ENCODE data around the gene DACT2. TPM values are rescaled to one million over a fixed set of nuclear protein-coding genes. Genes with fewer than 3 reads are reported as not detected.

Gene DACT2
- total RNA-seq, 1 experiment from 2014 or later: 4.9 TPM

- Mint-ChIP-seq H3K27me3 (ENCODE audit: low read depth) (no peaks in the 10 kb centered on the region), H3K27ac (no peak overlapping the region), H3K4me3 (no peak overlapping the region), H3K36me3 (no peaks in the 10 kb centered on the region), H3K4me1 (peaks cover 31% of the 10 kb centered on the region), H3K9me3 (no peaks in the 10 kb centered on the region)
- DNase-seq (ENCODE audit: low spot score) (no peak), ATAC-seq (no peak)
- ChIA-PET CTCF (no interaction called here), POLR2A (no interaction called here)
- TF ChIP-seq FOXP1 (CRISPR knock-in tag; IDR thresholded peaks at IDR 0.05; ENCODE audit: borderline replicate concordance) (no peak), ELF4 (CRISPR knock-in tag; IDR thresholded peaks at IDR 0.05; ENCODE audit: low read depth) (no peak), ZNF121 (CRISPR knock-in tag; IDR thresholded peaks at IDR 0.05) (no peak)
Measured at GRCh38 chr6:168270274-168271172, 49.1 kb downstream of the DACT2 start.

- ATAC-seq (no peak), DNase-seq (ENCODE audit: low spot score) (no peak)
- no peaks in the 10 kb centered on the region for H3K27me3 Mint-ChIP-seq (ENCODE audit: low read depth)
- H3K36me3 Mint-ChIP-seq: no peaks in the 10 kb centered on the region
- H3K4me1 Mint-ChIP-seq: peaks cover 24% of the 10 kb centered on the region
- H3K27ac Mint-ChIP-seq: no peak overlapping the region
- POLR2A ChIA-PET: no interaction called here
- TF ChIP-seq FOXP1 (CRISPR knock-in tag; IDR thresholded peaks at IDR 0.05; ENCODE audit: borderline replicate concordance): no peak
- TF ChIP-seq ZBTB21 (CRISPR knock-in tag; IDR thresholded peaks at IDR 0.05; ENCODE audit: borderline replicate concordance): no peak
- no peak for TF ChIP-seq SMAD4 (CRISPR knock-in tag; IDR thresholded peaks at IDR 0.05)
- TF ChIP-seq NFYB (CRISPR knock-in tag; conservative IDR thresholded peaks at IDR 0.05; ENCODE audit: low read depth): no peak
- TF ChIP-seq ZNF416 (CRISPR knock-in tag; IDR thresholded peaks at IDR 0.05): no peak
- TF ChIP-seq AR (CRISPR knock-in tag; IDR thresholded peaks at IDR 0.05): no peak
- no peak for TF ChIP-seq FOXK1 (CRISPR knock-in tag; IDR thresholded peaks at IDR 0.05)
- TF ChIP-seq NR2C2 (CRISPR knock-in tag; IDR thresholded peaks at IDR 0.05): no peak
- TF ChIP-seq OVOL2 (CRISPR knock-in tag; IDR thresholded peaks at IDR 0.05; ENCODE audit: borderline replicate concordance): no peak
- no peak for TF ChIP-seq SP1 (CRISPR knock-in tag; conservative IDR thresholded peaks at IDR 0.05)
- TF ChIP-seq STAT6 (CRISPR knock-in tag; conservative IDR thresholded peaks at IDR 0.05; ENCODE audit: low read depth): no peak
- H3K4me3 Mint-ChIP-seq: no peak overlapping the region
- CTCF ChIA-PET: no interaction called here
- H3K9me3 Mint-ChIP-seq: no peaks in the 10 kb centered on the region
Measured at GRCh38 chr6:168269455-168270243, 49.9 kb downstream of the DACT2 start.

GRCh38 chr6:168268755-168269154, 50.8 kb downstream of the DACT2 start:
- Mint-ChIP-seq H3K4me1 (peaks cover 18% of the 10 kb centered on the region), H3K27ac (no peak overlapping the region), H3K4me3 (no peak overlapping the region), H3K36me3 (no peaks in the 10 kb centered on the region), H3K27me3 (ENCODE audit: low read depth) (no peaks in the 10 kb centered on the region), H3K9me3 (no peaks in the 10 kb centered on the region)
- CTCF ChIA-PET: no interaction called here
- DNase-seq (ENCODE audit: low spot score): no peak
- POLR2A ChIA-PET: no interaction called here
- no peak for ATAC-seq
- TF ChIP-seq ZNF671 (CRISPR knock-in tag; IDR thresholded peaks at IDR 0.05) (no peak), HMGA2 (CRISPR knock-in tag; IDR thresholded peaks at IDR 0.05) (no peak), IRF2 (CRISPR knock-in tag; IDR thresholded peaks at IDR 0.05; ENCODE audit: borderline replicate concordance, low read depth) (no peak), PRDM15 (CRISPR knock-in tag; IDR thresholded peaks at IDR 0.05) (no peak), ZNF396 (CRISPR knock-in tag; IDR thresholded peaks at IDR 0.05; ENCODE audit: borderline replicate concordance) (no peak), ZMAT4 (CRISPR knock-in tag; IDR thresholded peaks at IDR 0.05) (no peak), CTCF (IDR thresholded peaks at IDR 0.05) (no peak)
